GDM1 (cell line): Measurements from ENCODE around the gene LCP2.
"Not testable (repeated sequence)": the region's sequence is repeated elsewhere in the genome, so short reads cannot be mapped to it uniquely, and the experiment has no call there.

Experiments
- DNase-seq: peaks from one replicate; lab custom pipeline; 2025; lab: John Stamatoyannopoulos, UW

The LCP2 gene

GRCh38 chr5:170248172-170248930 is 49.2 kb downstream of the LCP2 start:
- no peak for DNase-seq

- DNase-seq: no peak
Observed at GRCh38 chr5:170247363-170247762, 50.2 kb downstream of the LCP2 start.

GRCh38 chr5:170246126-170246870 is 51.3 kb downstream of the LCP2 start:
- no peak for DNase-seq

GRCh38 chr5:170245436-170245835 is 52.1 kb downstream of the LCP2 start:
- not testable (repeated sequence) for DNase-seq

GRCh38 chr5:170238456-170239196 is 59.0 kb downstream of the LCP2 start:
- DNase-seq: no peak

GRCh38 chr5:170235876-170236864 is 61.4 kb downstream of the LCP2 start:
- DNase-seq: no peak

GRCh38 chr5:170233358-170233892 is 64.2 kb downstream of the LCP2 start:
- DNase-seq: no peak

- no peak for DNase-seq
Observed at GRCh38 chr5:170232786-170233185, 64.8 kb downstream of the LCP2 start, which contains the start of gene C5orf58. TSS of gene C5orf58 (plus strand) at chr5:170232985. CDS start at chr5:170234977, 1,992 bp downstream.

- DNase-seq: no peak
Observed at GRCh38 chr5:170228762-170229435, 68.7 kb downstream of the LCP2 start.

- DNase-seq: no peak
Observed at GRCh38 chr5:170226661-170227060, 70.9 kb downstream of the LCP2 start.

GRCh38 chr5:170226129-170226615 is 71.4 kb downstream of the LCP2 start:
- no peak for DNase-seq

- peak; percentile 45 for DNase-seq
Observed at GRCh38 chr5:170225326-170226128, 72.0 kb downstream of the LCP2 start.

GRCh38 chr5:170223906-170224305 is 73.7 kb downstream of the LCP2 start:
- DNase-seq: no peak

GRCh38 chr5:170223360-170223759 is 74.2 kb downstream of the LCP2 start:
- DNase-seq: no peak

- no peak for DNase-seq
Observed at GRCh38 chr5:170221327-170221741, 76.2 kb downstream of the LCP2 start.

GRCh38 chr5:170220191-170220590 is 77.4 kb downstream of the LCP2 start:
- DNase-seq: no peak

GRCh38 chr5:170219615-170220014 is 78.0 kb downstream of the LCP2 start:
- no peak for DNase-seq

- no peak for DNase-seq
Observed at GRCh38 chr5:170218726-170219125, 78.9 kb downstream of the LCP2 start.

GRCh38 chr5:170217831-170218230 is 79.7 kb downstream of the LCP2 start:
- DNase-seq: no peak
